Measurements from ENCODE around the gene PNPLA1.

Gene PNPLA1

DNA sequence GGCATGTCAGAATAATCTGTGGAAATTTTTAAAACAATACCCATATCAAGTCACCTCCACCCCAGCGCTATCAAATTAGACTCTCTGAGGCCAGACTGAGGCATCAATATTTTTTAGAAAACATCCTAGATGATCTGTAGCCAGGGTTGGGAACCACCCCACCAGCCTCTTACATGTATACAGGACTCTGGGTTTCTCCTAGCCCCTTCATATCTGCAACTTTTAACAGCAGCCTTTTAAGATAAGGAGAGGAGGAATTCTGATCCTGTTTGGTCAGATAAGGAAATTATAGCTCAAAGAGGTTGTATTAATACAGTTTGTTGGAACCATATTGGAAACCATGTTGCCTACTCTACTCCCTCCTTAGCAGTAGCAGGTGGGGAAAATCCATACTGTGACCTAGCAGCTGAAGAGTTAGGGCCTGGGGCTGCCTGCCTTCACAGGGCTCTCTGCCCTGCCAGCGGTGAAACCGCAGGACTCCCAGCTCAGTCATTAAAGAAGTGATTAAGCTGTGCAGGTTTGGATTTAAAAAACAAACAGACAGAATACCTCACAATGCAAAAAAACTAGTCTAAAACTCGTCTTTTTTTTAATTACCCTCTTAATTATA, 43.3 kb upstream of the PNPLA1 start:
- no peak for DNase-seq (ENCODE audit: low spot score)
- TF ChIP-seq, protein P1, sequence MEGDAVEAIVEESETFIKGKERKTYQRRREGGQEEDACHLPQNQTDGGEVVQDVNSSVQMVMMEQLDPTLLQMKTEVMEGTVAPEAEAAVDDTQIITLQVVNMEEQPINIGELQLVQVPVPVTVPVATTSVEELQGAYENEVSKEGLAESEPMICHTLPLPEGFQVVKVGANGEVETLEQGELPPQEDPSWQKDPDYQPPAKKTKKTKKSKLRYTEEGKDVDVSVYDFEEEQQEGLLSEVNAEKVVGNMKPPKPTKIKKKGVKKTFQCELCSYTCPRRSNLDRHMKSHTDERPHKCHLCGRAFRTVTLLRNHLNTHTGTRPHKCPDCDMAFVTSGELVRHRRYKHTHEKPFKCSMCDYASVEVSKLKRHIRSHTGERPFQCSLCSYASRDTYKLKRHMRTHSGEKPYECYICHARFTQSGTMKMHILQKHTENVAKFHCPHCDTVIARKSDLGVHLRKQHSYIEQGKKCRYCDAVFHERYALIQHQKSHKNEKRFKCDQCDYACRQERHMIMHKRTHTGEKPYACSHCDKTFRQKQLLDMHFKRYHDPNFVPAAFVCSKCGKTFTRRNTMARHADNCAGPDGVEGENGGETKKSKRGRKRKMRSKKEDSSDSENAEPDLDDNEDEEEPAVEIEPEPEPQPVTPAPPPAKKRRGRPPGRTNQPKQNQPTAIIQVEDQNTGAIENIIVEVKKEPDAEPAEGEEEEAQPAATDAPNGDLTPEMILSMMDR (IDR thresholded peaks at IDR 0.05; ENCODE audit: extremely low read depth, missing control alignments): no peak

DNA sequence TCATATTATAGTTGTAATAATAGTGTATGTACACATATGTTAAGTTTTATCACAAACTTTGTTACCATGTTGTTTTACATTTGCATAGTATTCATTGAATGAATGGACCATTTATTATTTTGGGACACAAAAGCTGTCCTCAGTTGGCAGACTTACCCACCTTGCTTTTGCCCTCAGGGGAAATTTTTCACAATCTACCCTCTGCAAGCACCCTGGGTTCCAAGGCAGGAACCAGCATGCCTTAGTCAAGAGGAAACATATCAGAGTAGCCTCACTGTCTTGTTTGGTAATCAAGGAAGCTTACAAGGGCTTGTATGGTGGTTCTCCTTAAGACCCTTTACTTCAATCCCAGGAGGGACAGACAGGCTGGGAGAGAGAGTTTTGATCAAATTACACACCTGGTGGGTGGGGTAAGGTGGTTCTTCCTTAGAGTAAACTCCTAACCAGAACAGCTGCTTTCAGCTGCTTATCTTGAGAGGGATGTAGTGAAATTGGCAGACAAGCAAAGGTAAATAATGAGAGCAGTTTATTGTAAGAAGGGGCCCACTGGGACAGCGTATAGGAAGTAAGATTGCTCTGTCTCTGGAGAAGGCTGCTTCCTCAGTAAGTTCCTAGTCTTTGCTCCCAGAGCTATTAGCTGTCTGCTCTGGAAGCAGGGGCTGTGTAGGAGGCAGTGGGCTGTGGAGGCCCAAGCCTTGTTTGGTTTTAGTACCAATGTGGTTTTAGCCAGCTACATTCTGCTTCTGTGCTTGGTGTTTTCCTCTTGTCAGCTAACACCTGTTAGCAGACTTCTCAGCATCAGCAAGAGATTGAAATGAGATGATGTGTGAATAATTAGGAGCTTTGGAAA, 42.3 kb upstream of the PNPLA1 start:
- TF ChIP-seq, protein P1 (IDR thresholded peaks at IDR 0.05; ENCODE audit: extremely low read depth, missing control alignments): no peak
- no peak for DNase-seq (ENCODE audit: low spot score)

DNA sequence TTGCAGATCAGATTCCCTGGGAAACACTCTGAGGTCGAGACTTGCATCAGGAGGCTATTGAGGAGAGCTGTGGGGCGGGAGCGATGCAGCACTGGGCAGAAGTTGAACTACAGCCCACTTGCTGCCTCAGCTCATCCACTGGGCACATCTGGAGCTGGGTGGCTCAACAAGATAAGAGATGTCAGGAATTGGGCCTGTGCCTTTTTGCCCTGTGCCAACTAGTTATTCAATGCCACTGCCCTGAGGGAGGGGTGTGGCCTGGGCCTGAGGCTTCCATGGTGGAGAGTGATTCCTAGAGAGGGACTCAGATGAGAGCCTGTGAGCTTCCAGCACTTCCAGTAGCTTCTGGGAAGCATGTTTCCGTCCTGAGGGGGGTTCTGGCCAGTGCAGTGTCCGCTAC, 40.6 kb upstream of the PNPLA1 start:
- no peak for DNase-seq (ENCODE audit: low spot score)
- TF ChIP-seq, protein P1 (IDR thresholded peaks at IDR 0.05; ENCODE audit: extremely low read depth, missing control alignments): no peak

DNA sequence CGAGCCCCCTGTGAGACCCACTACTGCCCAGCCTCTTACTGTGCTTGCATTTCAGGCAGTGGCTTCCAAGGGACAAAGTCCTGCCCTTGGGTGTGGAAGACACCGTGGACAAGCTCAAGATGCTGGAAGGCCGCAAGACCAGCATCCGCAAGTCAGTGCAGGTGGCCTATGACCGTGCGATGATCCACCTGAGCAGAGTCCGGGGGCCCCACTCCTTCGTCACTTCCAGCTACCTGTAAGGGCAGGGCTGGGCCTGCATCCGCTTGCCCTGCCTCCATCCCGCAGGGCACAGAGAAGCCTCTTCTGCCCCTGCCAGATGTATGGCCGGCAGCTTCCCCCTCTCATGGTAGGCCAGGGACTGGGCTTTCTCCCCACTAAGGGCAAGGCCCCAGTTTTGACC, 39.5 kb upstream of the PNPLA1 start:
- no peak for DNase-seq (ENCODE audit: low spot score)
- TF ChIP-seq, protein P1 (IDR thresholded peaks at IDR 0.05; ENCODE audit: extremely low read depth, missing control alignments): no peak

DNA sequence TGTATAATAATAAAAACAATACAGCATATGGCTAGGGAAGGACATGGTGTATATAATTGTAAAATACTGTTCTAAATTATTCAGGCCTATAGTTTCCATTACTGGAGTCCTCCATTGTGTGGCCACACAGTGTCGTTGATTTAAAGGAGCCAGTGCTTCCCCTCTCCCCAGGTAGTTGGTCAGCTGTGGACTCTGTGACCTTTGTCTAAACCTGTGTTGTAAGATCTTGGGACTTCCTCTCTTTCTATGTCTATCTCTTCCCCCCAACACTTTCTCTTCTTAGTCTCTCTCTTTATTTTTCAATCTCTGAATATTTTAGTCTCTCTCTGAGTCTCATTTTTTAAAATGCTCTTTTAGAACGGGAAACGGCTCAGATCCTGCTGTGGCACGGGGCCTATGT, 37.7 kb upstream of the PNPLA1 start:
- TF ChIP-seq, protein P1 (IDR thresholded peaks at IDR 0.05; ENCODE audit: extremely low read depth, missing control alignments): no peak
- DNase-seq (ENCODE audit: low spot score): no peak

DNA sequence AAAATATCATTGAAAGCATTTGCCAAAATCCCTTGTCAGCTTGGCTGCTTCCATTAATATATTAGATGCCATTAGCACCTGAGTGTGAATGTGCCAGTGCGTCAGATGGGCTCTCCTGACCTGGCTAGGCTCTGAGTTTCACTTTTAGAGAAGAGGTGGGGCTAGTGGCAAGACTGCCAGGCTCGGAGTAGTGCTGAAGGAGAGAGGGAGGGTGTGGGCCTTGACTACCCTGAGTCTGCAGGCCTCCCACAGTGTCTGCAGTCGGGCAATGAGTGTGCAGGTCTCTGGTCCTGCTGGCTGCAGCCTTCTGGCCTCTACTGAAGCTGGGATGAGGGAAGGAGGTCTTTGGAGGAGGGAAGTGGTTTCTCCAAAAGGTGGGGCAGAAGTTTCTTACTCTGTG, 34.6 kb upstream of the PNPLA1 start:
- TF ChIP-seq, protein P1 (IDR thresholded peaks at IDR 0.05; ENCODE audit: extremely low read depth, missing control alignments): no peak

DNA sequence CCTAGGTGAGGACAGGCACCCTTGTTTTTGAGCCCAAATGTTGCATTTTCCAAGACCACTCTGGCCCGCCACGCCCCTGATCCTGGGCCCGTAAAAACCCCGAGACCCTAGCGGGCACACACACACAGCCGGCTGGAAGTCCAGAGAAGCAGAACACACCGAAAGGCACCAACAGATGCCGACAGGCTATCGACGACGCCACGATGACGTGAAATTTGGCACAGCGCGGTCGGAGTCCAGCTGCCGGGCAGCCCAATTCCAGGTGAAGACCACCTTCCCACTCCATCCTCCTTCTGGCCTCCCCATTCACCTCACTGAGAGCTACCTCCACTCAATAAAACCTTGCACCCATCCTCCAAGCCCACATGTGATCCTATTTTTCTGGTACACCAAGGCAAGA, 34.0 kb upstream of the PNPLA1 start:
- TF ChIP-seq, protein P1 (IDR thresholded peaks at IDR 0.05; ENCODE audit: extremely low read depth, missing control alignments): no peak

More for the DNA sequence above, 34.6 kb upstream of the PNPLA1 start:
- DNase-seq (ENCODE audit: low spot score): no peak

More for the DNA sequence above, 34.0 kb upstream of the PNPLA1 start:
- DNase-seq (ENCODE audit: low spot score): no peak
